HG03571 (cell line): ENCODE measurements around the gene CPN2.
A peak's percentile ranks its signal among the peaks of the same experiment; 100 is the strongest.

ENCODE experiments used
- ATAC-seq: cut with Tn5 transposase; IDR thresholded peaks from one replicate; pipeline ENCODE4 v1.9.1; 2021; ENCODE audit not compliant: unreplicated experiment

The CPN2 gene

DNA sequence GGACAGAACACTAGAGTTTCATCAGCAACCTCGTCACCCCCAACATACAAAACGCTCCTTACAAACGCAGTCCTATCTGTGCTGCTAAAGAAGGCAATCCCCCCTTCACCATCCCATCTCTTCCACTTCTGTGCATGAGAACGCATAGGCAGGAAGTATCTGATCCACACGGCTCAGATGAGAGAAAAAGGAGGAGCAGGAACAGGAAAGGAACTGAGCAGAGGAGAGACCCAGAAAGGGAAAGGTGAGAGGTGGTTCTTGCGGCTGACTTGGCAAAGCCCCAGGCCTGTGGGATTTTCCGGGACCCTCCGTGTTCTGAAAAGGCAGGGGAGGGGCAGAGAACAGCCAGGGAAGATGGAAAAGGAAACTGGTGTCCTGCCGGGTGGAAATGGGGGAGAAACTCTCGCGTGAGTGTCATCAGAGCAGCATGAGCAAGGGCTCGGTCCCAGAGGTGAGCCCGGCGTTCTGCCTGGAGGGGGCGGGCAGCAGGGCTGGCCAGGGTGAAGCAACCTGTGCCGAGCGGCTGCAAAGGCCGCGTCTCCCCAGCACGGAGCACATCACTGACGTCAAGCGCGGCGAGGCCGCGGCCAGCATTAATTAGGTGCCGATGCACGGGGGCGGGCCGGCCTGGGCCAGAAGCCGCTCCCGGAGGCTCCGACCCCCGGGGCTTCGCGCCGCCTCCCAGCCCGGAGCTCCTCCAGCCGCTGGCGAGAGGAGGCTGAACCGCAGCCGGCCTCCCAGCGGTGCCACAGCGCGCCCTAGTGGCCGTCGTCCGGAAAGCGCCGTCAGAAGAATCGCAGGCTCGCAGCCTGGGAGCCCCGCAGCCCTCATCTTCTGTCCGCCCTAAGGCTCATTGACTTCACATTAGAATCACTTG, 35.8 kb downstream of the CPN2 start:
- peak; percentile 88 for ATAC-seq

DNA sequence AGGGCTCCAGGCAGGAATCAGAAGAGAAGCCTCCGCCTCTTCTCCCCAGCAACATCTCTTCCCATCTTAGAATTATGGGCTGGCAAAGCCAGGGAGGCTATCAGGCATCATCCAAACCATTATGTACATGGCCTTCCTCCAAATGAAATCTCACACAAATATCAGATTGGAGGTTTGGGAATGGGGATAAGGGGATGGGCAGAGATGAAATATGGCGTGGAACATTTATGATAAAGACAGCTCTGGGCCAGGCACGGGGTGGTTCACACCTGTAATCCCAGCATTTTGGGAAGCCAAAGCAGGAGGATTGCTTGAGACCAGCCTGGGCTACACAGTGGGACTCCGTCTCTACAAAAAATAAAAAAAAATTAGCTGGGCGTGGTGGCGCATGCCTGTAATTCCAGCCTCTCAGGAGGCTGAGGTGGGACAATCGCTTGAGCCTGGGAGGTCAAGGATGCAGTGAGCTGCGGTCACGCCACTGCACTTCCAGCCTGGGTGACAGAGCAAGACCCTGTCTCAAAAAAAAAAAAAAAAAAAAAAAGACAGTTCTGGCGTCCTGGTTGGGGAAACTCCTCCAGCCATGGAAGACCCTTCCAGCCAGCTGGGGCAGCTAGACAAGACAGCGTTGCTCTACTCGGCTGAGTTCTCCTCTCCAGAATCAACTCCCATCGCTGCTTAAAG, 36.6 kb downstream of the CPN2 start:
- no peak for ATAC-seq

DNA sequence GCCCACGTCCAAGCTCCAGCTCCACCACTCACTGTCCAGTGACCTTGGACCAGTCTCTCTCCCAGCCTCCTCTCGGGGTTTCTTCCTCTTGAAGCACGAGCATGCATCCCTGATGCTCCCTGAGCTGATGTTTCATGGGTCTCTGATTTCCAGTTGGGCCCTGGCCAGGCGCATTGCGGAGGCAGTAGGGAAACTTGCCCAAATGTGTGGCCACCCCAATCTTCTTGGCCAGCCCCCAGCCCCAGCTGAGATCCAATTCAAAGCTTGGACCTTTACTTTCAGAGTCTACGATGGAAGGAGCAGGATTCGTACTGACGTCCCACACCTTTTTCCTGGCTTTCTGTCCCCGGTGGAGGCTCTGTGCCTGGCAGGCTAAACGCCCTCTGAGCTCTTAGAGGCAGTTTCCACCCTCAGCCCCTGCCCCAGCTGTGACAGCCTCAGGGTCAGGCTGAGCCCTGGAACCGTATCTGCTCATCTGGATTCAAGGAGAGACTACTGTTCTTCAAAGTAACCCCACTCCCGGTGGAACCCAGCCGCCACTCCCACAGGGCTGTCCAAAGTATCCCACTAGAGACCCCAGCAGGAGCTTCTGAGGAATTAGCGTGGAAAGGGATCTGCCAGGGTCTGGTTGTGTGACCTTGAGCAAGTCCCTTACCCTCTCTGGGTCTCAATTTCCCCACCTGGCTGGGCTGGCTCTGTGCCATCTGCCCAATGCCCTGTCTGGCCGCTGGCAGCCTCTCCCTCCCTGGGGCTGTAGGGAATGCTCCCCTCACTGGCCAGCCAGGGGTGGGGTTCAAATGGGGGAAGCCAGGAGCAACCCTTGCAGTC, 37.4 kb downstream of the CPN2 start:
- no peak for ATAC-seq

DNA sequence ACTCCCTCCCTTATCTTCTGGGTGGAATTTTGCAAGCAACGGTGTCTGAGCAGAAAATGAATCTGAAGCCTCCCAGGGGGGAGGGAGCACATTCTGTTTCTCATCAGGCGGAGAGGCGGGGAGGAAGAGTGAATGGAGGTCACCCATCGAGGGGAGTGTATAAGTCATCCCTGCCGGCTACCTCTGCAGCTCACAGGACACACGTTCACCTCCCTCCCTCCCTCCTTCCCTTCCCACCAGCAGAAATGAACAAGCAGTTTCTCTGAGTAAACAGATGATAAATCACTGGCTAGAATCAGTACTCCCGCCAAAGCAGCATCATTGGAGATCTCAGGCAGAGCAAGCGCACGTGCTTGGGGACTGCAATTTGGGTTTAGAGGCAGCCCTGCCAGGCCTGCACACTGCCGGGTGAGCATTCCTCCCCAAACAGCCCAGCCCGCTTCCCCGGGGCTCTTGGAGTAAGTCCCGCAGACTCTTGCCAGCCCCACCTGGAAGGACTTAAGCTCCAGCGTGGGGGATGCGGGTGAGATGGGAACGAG, 38.3 kb downstream of the CPN2 start:
- no peak for ATAC-seq

DNA sequence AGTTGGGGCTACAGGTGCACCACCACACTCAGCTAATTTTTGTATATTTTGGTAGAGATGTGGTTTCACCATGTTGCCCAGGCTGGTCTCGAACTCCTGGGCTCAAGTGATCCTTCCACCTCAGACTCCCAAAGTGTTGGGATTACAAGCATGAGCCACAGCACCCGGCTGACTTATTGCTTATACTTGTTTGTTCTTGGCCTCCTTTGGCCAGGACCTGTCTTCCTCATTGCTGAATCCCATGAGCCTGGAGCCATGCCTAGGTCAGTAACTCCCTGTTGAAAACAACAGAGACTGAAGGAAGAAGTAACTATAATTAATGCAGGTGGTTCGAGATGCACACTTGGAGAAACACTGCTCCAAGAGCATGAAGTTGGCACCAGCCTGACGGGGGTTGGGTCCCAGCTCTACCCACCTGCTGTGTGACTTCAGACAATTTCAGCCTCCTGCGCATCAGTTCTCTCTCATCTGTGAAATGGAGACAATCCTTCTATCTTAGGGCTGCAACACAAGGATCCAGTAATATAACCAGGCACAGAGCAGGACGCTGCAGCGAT, 38.9 kb downstream of the CPN2 start:
- no peak for ATAC-seq

DNA sequence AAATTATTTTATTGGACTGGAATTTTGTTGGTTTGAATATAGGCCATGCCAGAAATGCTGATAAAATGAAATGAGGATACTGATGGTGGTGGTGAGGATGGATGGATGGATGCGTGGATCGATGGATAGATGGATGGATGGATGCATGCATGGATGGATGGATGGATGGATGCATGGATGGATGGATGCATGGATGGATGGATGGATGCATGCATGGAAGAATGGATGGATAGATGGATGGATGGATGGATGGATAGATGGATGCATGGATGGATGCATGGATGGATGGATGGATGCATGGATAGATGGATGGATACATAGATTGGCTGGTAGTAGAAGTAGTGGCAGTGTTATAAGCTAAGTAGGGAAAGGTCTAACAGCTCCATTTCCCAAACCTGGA, 40.1 kb downstream of the CPN2 start:
- no peak for ATAC-seq

DNA sequence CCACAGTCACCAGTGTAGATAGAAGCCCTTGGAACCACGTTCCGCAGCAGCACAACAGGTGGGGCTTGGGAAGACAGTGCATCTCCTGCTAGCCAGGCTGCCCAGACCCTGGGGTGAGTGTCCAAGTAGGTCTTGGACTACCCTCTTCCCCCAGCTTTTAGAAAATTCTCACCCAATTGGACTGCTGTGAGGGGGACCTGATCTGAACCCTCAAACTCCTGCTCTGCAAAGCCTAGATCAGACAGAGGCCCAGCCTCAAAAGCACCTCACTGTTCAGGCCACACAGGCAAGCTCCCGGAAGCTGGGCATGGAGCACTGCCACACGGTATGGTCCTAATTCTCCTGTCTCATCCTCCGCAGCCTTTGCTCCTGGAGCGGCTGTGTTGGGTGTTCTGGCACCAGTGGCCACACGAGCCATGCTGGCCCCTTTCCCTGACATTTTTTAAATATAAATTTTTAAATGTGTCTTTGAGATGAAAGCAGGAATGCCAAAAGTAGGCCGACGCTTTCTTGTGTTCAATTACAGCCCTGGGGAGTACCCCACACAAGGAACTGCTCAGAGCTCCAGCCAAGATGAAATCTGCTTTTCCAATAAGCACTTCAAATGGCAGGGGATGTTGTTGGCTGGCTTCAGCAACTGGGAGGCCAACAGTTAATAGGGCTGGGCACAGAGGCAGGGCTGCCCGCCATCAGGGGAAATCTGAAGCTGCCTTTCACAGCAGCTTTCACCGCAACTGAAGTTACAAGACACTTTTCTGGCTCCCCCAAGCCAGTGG, 40.9 kb downstream of the CPN2 start:
- no peak for ATAC-seq

DNA sequence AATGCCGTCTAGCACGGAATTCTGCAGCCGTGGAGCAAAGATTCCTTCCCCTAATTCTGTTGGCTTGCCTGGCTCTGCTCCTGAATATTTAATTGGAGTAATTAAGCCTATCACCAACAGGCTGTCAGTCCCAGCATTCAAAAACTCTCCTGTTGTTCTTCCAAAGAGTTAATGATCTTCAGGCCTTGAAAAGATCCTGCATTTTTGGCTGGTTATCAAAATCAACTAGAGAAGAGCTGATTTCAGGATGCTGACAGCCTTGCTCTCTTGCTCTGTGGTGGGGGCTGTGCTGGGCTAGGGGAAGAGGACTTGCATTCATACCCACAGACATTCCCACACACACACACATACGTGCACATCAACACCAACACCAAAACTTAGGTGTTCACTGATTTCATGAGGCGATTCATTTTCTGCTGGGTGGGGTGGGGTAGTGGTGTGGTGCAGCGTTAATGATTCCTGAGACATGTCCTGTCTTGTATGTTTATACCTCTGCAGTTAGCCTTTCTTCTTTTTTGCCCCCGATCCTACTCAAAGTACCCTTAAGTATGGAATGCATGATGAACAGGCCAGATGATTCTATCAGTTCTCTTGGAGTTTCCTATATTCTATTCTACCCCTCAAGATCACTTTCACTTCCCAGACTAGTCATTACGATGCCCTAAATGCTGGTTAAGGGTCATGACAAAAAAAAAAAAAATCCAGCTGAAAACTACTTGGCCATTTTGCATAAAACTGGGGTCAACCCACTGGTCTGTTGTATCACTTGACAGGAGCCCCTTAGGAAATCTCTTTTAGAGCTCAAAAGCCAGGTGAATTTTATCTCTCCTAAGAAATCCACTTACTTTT, 42.3 kb downstream of the CPN2 start:
- ATAC-seq, result no peak

DNA sequence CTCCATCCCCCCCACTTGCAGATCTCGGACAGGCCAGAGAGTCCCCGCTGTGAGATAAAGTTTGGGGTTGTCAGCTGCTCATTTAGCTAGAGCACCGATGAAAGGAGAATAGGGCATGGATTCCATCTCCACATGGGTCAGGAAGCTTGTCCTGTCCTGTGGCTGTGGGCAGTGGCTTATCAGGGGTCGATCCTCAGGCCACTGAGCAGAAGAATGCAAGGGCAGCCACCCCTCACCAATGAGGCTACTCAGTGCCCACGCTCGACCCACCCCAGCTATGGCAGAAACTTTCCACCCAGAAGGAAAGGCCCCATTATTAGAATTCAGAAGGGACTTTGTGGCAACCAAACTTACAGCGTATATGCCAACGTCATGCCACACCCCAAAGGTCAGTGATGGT, 43.3 kb downstream of the CPN2 start:
- ATAC-seq, result no peak

DNA sequence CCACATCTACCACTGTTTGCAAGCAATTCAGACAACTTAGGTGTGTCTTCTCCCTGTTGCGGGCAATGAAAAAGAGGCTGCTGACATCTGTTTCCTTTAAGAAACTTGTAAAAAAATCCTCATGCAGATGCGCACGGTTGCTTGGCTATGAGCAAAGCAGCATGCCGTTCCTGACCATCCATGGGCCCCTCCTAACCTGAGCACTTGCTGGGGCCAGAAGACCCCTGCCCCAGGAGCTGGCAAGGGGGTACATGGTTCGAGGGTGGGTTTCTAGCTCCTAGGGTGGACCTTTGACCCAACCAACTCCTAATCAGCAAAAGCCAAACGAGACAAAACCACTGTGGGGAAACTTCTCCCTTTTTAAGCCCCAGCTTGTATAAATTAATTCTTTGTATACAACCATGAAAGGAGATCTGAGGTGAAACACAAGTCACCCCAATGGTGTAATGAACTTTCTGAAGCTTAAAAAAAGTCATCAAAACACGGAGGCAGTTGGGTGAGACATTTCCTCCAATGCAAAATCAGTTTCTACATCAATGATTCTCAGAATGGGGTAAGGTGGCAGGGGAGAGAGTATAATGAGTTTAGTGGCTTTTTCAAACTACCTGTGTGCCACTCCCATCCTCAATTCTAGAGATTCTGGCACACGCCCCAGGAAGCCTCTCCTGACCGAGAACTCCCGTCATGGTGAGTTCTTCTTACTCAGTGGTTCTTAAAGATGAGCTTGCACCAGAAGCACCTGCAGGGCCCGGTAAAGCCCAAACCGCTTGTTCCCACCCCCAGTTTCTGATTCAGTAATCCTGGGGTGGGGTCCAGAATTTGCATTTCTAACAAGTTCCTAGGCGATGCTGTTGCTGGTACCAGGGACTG, 44.1 kb downstream of the CPN2 start:
- peak; percentile 44 for ATAC-seq

DNA sequence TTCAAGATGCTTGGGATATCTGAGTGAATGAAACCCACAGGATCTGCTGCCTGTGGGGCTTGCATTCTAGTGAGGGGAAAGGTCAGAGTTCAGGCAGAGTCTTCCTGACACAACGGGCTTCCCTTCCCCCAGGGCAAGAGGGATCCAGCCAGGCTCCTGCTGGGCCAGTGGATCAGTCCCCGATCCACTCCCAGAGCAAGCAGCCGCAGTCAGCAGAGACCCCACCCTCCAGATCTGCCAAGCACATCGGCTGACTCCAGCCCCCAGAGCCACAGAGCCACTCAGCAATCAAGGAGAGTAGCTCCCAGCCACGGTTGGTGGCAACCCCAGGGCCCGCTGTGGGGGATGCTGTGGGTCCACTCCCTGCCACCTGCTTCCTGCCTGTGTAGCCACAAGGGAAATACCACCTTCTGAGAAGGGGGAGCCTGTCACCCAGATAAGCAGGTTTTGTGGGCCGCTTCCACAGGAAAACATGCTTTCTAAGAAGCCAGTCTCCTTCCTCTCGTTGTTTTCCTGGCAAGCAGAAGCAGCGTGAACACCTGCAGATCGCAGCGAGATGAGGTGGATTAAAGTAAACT, 44.9 kb downstream of the CPN2 start:
- peak; percentile 38 for ATAC-seq

DNA sequence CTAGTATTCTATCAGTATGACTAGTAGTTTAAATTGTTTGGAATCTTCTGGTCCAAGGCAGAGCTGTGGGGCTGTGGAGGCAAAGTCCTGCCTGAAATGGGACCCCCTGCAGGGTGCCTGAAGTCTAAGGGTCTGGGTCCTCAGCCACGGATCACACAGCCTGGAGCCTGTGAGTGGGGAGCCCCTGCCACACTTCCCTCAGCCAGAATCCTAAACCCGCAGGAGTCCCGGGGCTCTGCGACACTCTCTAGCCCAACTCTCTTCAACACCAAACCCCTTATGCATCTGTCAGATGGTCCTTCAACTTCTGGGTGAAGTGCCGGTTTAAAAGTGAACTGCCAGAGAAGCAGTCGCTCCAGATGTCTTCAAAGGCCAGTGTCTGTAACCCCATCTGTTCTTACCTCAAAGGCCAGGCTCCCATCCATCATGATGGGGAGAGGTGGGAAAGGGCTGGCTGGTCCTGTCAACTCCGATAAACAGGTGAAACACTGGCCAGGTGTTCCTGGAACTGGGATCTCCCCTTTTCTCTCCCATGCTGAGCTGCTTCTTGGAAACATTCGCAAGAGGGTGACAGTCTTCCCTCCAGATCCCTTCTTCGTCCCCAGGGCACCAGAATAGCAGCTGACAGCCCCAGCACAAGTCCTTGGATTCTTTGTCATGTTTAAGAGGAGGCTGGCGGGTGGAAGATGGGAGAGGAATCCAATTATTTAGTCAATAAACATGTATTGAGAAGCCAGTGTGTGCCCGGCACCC, 45.6 kb downstream of the CPN2 start:
- no peak for ATAC-seq

DNA sequence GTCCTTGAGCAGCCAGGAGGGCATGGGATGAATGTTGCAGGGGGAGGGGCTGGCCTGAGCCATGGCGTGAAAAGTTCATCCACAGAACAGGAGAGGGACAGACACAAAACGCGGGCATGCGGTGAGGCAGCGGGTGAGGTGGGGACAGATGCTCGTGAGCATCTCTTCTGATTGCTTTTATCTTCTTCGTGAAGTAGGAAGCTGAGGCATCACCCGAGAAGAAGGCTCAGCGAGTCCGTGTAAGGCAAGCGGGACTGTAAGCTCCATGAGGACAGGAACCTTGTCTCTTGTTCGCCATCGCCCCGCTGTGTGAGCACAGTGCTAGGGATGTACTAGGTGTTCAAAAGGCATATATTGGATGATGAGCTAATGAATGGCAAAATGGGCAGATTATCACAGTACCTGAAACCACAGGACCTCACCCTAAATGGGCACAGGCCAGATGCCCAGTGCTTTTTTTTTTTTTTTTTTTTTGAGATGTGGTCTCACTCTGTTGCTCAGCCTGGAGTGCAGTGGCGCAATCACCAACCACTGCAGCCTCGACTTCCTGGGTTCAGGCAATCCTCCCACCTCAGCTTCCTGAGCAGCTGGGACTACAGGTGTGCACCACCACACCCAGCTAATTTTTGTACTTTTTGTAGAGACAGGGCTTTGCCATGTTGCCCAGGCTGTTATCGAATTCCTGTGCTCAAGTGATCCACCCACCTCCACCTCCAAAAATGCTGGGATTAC, 46.8 kb downstream of the CPN2 start:
- no peak for ATAC-seq

DNA sequence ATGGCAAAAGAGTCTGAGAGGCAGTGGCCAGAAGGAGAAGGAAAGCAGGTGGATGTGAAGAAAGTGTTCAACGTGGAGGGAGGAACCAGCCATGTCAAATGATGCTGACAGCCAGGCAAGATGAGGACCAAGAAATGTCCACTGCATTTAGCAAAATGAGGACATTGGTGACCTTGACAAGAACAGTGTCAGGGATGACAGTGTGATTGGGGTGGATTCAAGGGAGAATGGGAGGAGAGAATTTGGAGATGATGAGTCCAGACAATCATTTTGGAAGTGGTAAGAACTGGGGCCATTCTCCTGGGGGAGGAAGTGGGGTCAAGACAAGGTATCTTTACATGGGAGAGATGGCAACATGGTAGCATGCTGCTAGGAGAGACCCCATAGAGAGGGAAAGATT, 47.4 kb downstream of the CPN2 start:
- ATAC-seq, result no peak

DNA sequence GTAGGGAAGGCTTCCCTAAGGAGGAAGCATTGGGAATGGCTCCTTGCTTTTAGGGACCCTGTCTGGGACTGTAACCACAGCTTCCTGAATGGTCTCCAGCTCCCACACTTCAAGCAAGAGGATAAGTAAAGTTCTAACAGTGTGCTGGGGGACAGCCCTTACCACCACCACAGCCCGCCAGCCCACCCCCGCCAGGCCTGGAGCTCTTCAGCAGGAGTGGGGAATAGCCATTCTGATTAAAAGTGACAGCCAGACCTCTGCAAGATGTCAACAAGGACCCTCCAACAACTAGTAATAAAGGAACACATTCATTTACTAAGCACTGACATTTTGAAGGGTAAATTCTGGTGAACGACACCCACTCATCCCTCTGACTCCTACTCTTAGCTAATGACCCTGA, 49.4 kb downstream of the CPN2 start:
- ATAC-seq, result no peak

DNA sequence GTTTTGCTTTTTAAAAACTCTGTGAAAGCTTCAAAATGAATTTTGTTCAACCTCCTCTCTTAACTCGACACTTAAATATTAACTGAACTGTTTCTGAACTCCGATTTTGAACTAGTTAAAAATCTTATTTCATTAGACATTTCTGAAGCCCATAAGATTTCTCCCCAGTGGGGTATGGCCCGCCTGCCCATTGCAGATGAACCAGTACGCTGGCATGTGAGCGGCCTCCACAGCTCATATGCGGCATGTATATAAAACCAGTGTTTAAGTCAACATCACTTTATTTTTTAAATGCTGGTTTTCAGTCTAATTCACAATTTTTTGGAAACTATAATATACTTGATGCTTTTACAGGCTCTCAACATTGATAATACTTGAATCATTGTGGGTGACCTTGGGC, 50.2 kb downstream of the CPN2 start:
- ATAC-seq, result no peak

DNA sequence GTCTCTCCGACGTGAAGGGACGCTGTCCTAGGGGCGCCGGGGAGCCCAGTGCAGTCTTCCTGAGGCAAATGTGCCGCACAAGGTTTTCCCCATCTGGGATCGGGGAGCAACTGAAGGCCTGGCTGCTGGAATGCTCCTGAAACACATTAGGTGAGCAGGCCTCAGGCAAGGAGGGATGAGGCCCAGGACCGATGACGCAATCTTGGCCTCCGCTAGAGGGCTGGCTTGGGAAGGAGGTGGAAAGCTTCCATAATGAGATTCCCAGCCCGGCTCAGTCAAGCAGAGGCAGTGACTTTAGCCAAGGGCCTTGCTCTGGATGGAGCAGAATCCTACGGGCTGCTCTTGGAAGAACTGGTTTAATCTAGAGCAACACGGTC, 50.8 kb downstream of the CPN2 start:
- ATAC-seq, result no peak
